A673 (cell line): Measurements from ENCODE around the gene ANO4. TPM values are rescaled to one million over a fixed set of nuclear protein-coding genes. Genes with fewer than 3 reads are reported as not detected.

Source experiments
- BruUV-seq: library from RNA; stranded (reverse); fragments of 400-500 nt; replicated peaks from 2 replicates; lab custom pipeline; 2021; lab: Mats Ljungman, UMichigan
- CTCF ChIA-PET: fragments of 300-600 bp; sonication (Branson Sonifier 250); formaldehyde crosslinking; loops from one replicate; lab custom pipeline; 2022; ENCODE audit warnings: antibody characterized with exemption; lab: Charles Lee
- POLR2A ChIA-PET: fragments of 300-600 bp; sonication (Branson Sonifier 250); formaldehyde crosslinking; loops from one replicate; lab custom pipeline; 2022; ENCODE audit warnings: antibody characterized with exemption; ENCODE audit not compliant: low non-redundant PET; lab: Charles Lee
- DNase-seq: peaks from one replicate; pipeline ENCODE4 v3.0.0-alpha.2; 2015; ENCODE audit warnings: low spot score
- H3K27ac ChIP-seq: fragments of 200-600 bp; sonication (generic); 2 replicates; pipeline ENCODE4 v1.5.1; 2016; ENCODE audit warnings: mixed run types, low read depth, mild to moderate bottlenecking, mixed read lengths, antibody characterized with exemption, low read length; ENCODE audit not compliant: poor library complexity, severe bottlenecking
- H3K27me3 ChIP-seq: fragments of 200-600 bp; sonication (generic); replicated peaks from 2 replicates; pipeline ENCODE4 v1.6.1; 2017; ENCODE audit warnings: mixed run types, low read depth, mild to moderate bottlenecking, mixed read lengths, antibody characterized with exemption, low read length; ENCODE audit not compliant: insufficient read depth, poor library complexity
- H3K36me3 ChIP-seq: fragments of 200-600 bp; sonication (generic); 2 replicates; pipeline ENCODE4 v1.6.1; 2016; ENCODE audit warnings: mixed run types, mild to moderate bottlenecking, mixed read lengths, antibody characterized with exemption, low read length; ENCODE audit not compliant: insufficient read depth, poor library complexity, severe bottlenecking
- H3K4me1 ChIP-seq: fragments of 200-600 bp; sonication (generic); 2 replicates; pipeline ENCODE4 v1.6.1; 2017; ENCODE audit warnings: mixed run types, mild to moderate bottlenecking, mixed read lengths, antibody characterized with exemption, low read length; ENCODE audit not compliant: insufficient read depth, poor library complexity, severe bottlenecking
- H3K4me3 ChIP-seq: fragments of 200-600 bp; sonication (generic); 2 replicates; pipeline ENCODE4 v1.5.1; 2016; ENCODE audit warnings: low read depth, mixed run types, mild to moderate bottlenecking, mixed read lengths, low read length; ENCODE audit not compliant: poor library complexity, severe bottlenecking
- H3K9me3 ChIP-seq: fragments of 200-600 bp; sonication (generic); 2 replicates; pipeline ENCODE4 v1.6.1; 2016; ENCODE audit warnings: mixed run types, low read depth, mild to moderate bottlenecking, mixed read lengths, antibody characterized with exemption, low read length; ENCODE audit not compliant: poor library complexity, severe bottlenecking
- EZH2 ChIP-seq: fragments of 200-600 bp; sonication (generic); IDR thresholded peaks from 2 replicates; pipeline ENCODE4 v1.6.1; 2017; ENCODE audit warnings: borderline replicate concordance, low read depth, mild to moderate bottlenecking, mixed read lengths, antibody characterized with exemption, low read length; ENCODE audit not compliant: poor library complexity, severe bottlenecking
- intact Hi-C: fragments of 100-400 bp; cut with micrococcal nuclease; formaldehyde crosslinking; loops from one replicate; pipeline ENCODE4 v1.10.0; 2022; ENCODE audit not compliant: unreplicated experiment
- total RNA-seq: library from RNA; stranded (reverse); gene quantifications from 2 replicates; pipeline ENCODE4 v1.2.3, GENCODE V29; 2021
- TF ChIP-seq, protein P1 (sequence below): fragments of 300-800, 200-600 bp; sonication (generic); conservative IDR thresholded peaks from 2 replicates; pipeline ENCODE4 v1.5.1; 2017; ENCODE audit warnings: low read depth, mild to moderate bottlenecking, antibody characterized with exemption, low read length, moderate library complexity, mixed read lengths

The ANO4 gene
- total RNA-seq, 1 experiment from 2014 or later: 9.3 TPM

DNA sequence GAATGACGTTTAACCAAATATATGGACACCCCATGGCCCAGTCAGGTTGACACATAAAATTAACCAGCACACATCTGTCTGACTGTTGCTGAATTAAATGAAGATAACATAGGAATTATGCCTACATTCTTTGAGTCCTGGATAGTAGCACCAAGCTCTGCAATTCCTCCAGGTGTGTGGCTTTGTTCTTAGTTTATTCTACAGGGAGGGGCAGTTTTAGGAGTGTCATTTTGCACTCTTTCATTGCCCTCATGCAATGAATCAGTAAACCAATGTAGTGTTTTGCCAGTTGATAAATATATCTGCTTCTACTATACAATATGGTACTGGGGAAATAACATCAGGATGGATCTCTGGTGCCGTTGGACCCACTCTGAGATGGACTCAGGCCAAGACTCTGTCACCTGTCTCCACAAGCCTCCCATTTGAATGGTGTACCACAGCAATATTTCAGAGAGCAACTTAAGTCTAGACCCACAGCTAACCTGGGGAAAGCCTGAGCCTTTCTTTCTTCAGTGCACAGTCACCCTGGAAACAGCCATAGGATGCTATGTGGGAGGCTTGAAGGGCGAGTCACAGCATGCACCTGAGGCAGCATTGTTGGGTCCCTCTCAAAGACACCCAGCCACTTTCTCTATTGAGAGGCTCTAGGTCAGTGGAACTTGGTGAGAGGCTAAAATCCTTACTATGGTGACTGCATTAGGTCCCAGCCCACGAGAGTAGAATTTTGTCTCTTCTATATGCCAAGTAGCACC, 73.2 kb downstream of the ANO4 start:
- no peak for TF ChIP-seq EZH2
- TF ChIP-seq, protein P1, sequence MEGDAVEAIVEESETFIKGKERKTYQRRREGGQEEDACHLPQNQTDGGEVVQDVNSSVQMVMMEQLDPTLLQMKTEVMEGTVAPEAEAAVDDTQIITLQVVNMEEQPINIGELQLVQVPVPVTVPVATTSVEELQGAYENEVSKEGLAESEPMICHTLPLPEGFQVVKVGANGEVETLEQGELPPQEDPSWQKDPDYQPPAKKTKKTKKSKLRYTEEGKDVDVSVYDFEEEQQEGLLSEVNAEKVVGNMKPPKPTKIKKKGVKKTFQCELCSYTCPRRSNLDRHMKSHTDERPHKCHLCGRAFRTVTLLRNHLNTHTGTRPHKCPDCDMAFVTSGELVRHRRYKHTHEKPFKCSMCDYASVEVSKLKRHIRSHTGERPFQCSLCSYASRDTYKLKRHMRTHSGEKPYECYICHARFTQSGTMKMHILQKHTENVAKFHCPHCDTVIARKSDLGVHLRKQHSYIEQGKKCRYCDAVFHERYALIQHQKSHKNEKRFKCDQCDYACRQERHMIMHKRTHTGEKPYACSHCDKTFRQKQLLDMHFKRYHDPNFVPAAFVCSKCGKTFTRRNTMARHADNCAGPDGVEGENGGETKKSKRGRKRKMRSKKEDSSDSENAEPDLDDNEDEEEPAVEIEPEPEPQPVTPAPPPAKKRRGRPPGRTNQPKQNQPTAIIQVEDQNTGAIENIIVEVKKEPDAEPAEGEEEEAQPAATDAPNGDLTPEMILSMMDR: no peak
- POLR2A ChIA-PET: no interaction called here
- Histone ChIP-seq H3K36me3 (no peaks in the 10 kb centered on the region), H3K4me1 (no peaks in the 10 kb centered on the region), H3K4me3 (no peak overlapping the region), H3K27me3 (no peaks in the 10 kb centered on the region), H3K9me3 (no peaks in the 10 kb centered on the region), H3K27ac (no peak overlapping the region)
- intact Hi-C loops: no loop called here
- no peak for DNase-seq
- CTCF ChIA-PET: no interaction called here
- BruUV-seq: no TSS peak

DNA sequence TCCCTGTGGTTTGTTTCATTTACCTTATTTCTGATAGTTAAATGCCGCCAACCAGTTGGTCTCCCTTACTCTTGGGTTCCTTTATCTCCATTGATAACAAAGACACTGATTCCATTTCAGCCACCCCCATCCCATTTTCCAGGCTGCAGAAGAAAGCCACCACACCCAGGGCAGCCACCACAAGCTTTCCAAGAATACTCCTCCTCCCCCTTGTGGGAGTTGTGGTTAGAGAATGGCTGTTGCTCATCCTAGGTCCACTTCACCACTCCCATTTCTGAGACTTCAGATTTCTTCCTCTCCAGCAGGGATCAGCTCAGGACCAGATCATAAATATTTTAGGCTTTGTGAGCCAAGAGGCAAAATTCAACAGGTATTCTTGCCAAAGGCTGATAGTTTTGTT, 73.9 kb downstream of the ANO4 start:
- ChIA-PET CTCF (no interaction called here), POLR2A (no interaction called here)
- Histone ChIP-seq H3K27ac (no peak overlapping the region), H3K4me1 (no peaks in the 10 kb centered on the region), H3K36me3 (no peaks in the 10 kb centered on the region), H3K9me3 (no peaks in the 10 kb centered on the region), H3K4me3 (no peak overlapping the region), H3K27me3 (no peaks in the 10 kb centered on the region)
- TF ChIP-seq EZH2: no peak
- TF ChIP-seq, protein P1: no peak
- intact Hi-C loops: no loop called here
- no TSS peak for BruUV-seq
- DNase-seq: no peak

DNA sequence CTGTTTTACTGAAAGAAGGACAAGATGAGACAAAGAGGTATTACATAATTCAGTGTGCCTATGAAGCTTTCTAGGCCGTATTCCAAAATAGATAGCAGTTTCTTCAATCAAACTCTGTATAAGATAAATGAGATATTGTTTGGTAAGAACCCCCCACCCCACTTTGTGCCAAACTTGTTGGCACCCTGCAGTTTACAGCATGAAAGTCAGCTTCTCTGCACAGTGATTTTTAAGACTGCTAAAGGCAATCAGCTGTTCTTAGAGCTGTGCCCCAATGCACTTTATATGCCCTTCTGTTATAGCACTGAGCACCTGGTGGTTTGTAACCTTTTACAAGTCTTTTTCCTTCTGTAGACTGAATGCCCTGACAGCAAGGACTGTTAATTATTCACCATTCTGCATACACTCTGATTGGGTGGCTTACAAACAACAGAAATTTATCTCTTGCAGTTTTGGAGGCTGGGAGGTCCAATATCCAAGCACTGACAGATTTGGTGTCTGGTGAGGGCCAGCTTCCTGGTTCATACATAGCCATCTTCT, 76.7 kb downstream of the ANO4 start:
- Histone ChIP-seq H3K4me3 (no peak overlapping the region), H3K36me3 (no peaks in the 10 kb centered on the region), H3K27ac (no peak overlapping the region), H3K9me3 (no peaks in the 10 kb centered on the region), H3K4me1 (no peaks in the 10 kb centered on the region), H3K27me3 (no peaks in the 10 kb centered on the region)
- ChIA-PET CTCF (no interaction called here), POLR2A (no interaction called here)
- BruUV-seq: no TSS peak
- TF ChIP-seq EZH2: no peak
- intact Hi-C loops: no loop called here
- peak; percentile 27 for DNase-seq
